ENCODE measurements around the gene TUBG1. TPM values are rescaled to one million over a fixed set of nuclear protein-coding genes. Genes with fewer than 3 reads are reported as not detected.
"Not testable (repeated sequence)": the region's sequence is repeated elsewhere in the genome, so short reads cannot be mapped to it uniquely, and the experiment has no call there.

The TUBG1 gene
- polyA plus RNA-seq, 2 of the 4 experiments (the other 2 are of a cell fraction) = 73.3 to 156 TPM

- TF ChIP-seq NR3C1 (IDR thresholded peaks at IDR 0.05) (no peak), HOXB13 (CRISPR knock-in tag; IDR thresholded peaks at IDR 0.05; ENCODE audit: low read depth) (no peak), FOSL2 (IDR thresholded peaks at IDR 0.05) (no peak), FOSL2 (CRISPR knock-in tag; IDR thresholded peaks at IDR 0.05) (0 out of 2 replicates have a peak, but pooled peaks have one; percentile 13)
These were observed 49.8 kb downstream of the TUBG1 start, which contains the start of gene TUBG2 (continued) for GRCh38 chr17:42659079-42659931.

GRCh38 chr17:42659932-42660274, 50.4 kb downstream of the TUBG1 start:
- POLR2A ChIA-PET = interaction anchor here (0.9 to 1.8 kb wide), 4 partner anchors 7 to 51 kb away, joined by 6 to 15 read pairs (median 9); partner anchors contain the start of genes PLEKHH3, RETREG3 and TUBG1

GRCh38 chr17:42660692-42661345, 51.3 kb downstream of the TUBG1 start:
- no peak for TF ChIP-seq CHD2 (IDR thresholded peaks at IDR 0.05; ENCODE audit: low read length, partially characterized antibody)
- no peak for TF ChIP-seq ATOH8 (CRISPR knock-in tag; IDR thresholded peaks at IDR 0.05; ENCODE audit: low read depth)
- TF ChIP-seq FOSL2 (IDR thresholded peaks at IDR 0.05) = 0 out of 2 replicates have a peak, but pooled peaks have one; percentile 42
- TF ChIP-seq FOSL2 (CRISPR knock-in tag; IDR thresholded peaks at IDR 0.05) = peak; percentile 69
- Histone ChIP-seq H3K4me3 (no peak overlapping the region), H3K9me3 (peaks cover 4% of the 10 kb centered on the region; the same call in 2 of the 3 replicates), H3K4me1 (peaks cover 18% of the 10 kb centered on the region), H3K4me2 (peak overlapping the region; percentile 71), H3K27ac (peak overlapping the region; percentile 23 to 39; a peak in 4 of 6 replicates)
- FAIRE-seq = no peak
- peak; percentile 10 to 34; a peak in 3 of 6 replicates for ATAC-seq
- CTCF ChIA-PET = interaction anchor here (0.9 to 7.9 kb wide), 11 partner anchors 12 to 112 kb away, joined by 3 to 46 read pairs (median 7); partner anchors contain the start of genes CCR10, PLEKHH3, PSMC3IP and TUBG1
- peak in 1 of 2 experiments; percentile 68 for DNase-seq (ENCODE audit: low read depth in 1 of 2, low spot score in 1 of 2)
- 52% methylated on average over 7 of the region's 7 CpGs for WGBS (ENCODE audit: missing lambda C conversion rate)
- POLR2A ChIA-PET = interaction anchor here (0.8 to 1.3 kb wide), 4 partner anchors 16 to 163 kb away, joined by 3 read pairs; partner anchors contain the start of genes BECN1 and PLEKHH3

More at GRCh38 chr17:42659932-42660274, 50.4 kb downstream of the TUBG1 start:
- Histone ChIP-seq H3K4me1 (peaks cover 18% of the 10 kb centered on the region), H3K4me3 (peak overlapping the region; percentile 67), H3K4me2 (peak overlapping the region; percentile 86), H3K27ac (peak overlapping the region; percentile 85 to 94; a peak in 4 of 6 replicates)
- CTCF ChIA-PET = interaction anchor here (0.9 to 7.9 kb wide), 10 partner anchors 8 to 111 kb away, joined by 3 to 46 read pairs (median 8); partner anchors contain the start of genes CCR10, PLEKHH3 and PSMC3IP
- not testable (repeated sequence) for FAIRE-seq; DNase-seq (ENCODE audit: low read depth in 1 of 2, low spot score in 1 of 2); H3K9me3 ChIP-seq
- peak; percentile 45 to 49 for ATAC-seq
- WGBS (ENCODE audit: missing lambda C conversion rate) = 83% methylated on average over 1 of the region's 14 CpGs

Other genes starting within 250 kb of the TUBG1 start
- gene STAT3, start 221.2 kb upstream of the TUBG1 start, polyA plus RNA-seq (2011; rRNA removed) = 72.8 and 81.9 TPM in 2 replicates
- 97.8 to 115 TPM (median 109 TPM) in 3 replicates for gene STAT3, start 221.2 kb upstream of the TUBG1 start, polyA plus RNA-seq (2017; fragmentation: RNase III; extraction: RNeasy Plus Mini Kit Qiagen cat#74134 plus additional on column Dnase treatment)
- 91.4 and 101 TPM in 2 replicates for gene CAVIN1, start 186.4 kb upstream of the TUBG1 start, polyA plus RNA-seq (2011; rRNA removed)
- gene CAVIN1, start 186.4 kb upstream of the TUBG1 start, polyA plus RNA-seq (2017; fragmentation: RNase III; extraction: RNeasy Plus Mini Kit Qiagen cat#74134 plus additional on column Dnase treatment) = 371 to 416 TPM (median 377 TPM) in 3 replicates
- gene ATP6V0A1, start 150.8 kb upstream of the TUBG1 start, polyA plus RNA-seq (2011; rRNA removed) = 33.7 and 59.6 TPM in 2 replicates
- 25.8 to 27.3 TPM (median 26.7 TPM) in 3 replicates for gene ATP6V0A1, start 150.8 kb upstream of the TUBG1 start, polyA plus RNA-seq (2017; fragmentation: RNase III; extraction: RNeasy Plus Mini Kit Qiagen cat#74134 plus additional on column Dnase treatment)
- 17.8 and 18.0 TPM in 2 replicates for gene NAGLU, start 73.4 kb upstream of the TUBG1 start, polyA plus RNA-seq (2011; rRNA removed)
- gene NAGLU, start 73.4 kb upstream of the TUBG1 start, polyA plus RNA-seq (2017; fragmentation: RNase III; extraction: RNeasy Plus Mini Kit Qiagen cat#74134 plus additional on column Dnase treatment) = 28.2 to 34.5 TPM (median 34.0 TPM) in 3 replicates
- gene HSD17B1, start 56.8 kb upstream of the TUBG1 start, polyA plus RNA-seq (2011; rRNA removed) = 0.40 and 0.49 TPM in 2 replicates
- 1.2 to 1.9 TPM (median 1.5 TPM) in 3 replicates for gene HSD17B1, start 56.8 kb upstream of the TUBG1 start, polyA plus RNA-seq (2017; fragmentation: RNase III; extraction: RNeasy Plus Mini Kit Qiagen cat#74134 plus additional on column Dnase treatment)
- gene COASY, start 47.5 kb upstream of the TUBG1 start, polyA plus RNA-seq (2011; rRNA removed) = 65.4 and 77.5 TPM in 2 replicates
- gene COASY, start 47.5 kb upstream of the TUBG1 start, polyA plus RNA-seq (2017; fragmentation: RNase III; extraction: RNeasy Plus Mini Kit Qiagen cat#74134 plus additional on column Dnase treatment) = 103 to 113 TPM (median 112 TPM) in 3 replicates
- 48.0 and 48.6 TPM in 2 replicates for gene MLX, start 42.6 kb upstream of the TUBG1 start, polyA plus RNA-seq (2011; rRNA removed)
- 46.3 to 48.1 TPM (median 47.0 TPM) in 3 replicates for gene MLX, start 42.6 kb upstream of the TUBG1 start, polyA plus RNA-seq (2017; fragmentation: RNase III; extraction: RNeasy Plus Mini Kit Qiagen cat#74134 plus additional on column Dnase treatment)
- gene PSMC3IP, start 32.0 kb upstream of the TUBG1 start, polyA plus RNA-seq (2011; rRNA removed) = 17.8 and 26.1 TPM in 2 replicates
- gene PSMC3IP, start 32.0 kb upstream of the TUBG1 start, polyA plus RNA-seq (2017; fragmentation: RNase III; extraction: RNeasy Plus Mini Kit Qiagen cat#74134 plus additional on column Dnase treatment) = 37.3 to 40.7 TPM (median 37.9 TPM) in 3 replicates
- gene RETREG3, start 309 bp upstream of the TUBG1 start, polyA plus RNA-seq (2011; rRNA removed) = 28.3 and 45.9 TPM in 2 replicates
- gene RETREG3, start 309 bp upstream of the TUBG1 start, polyA plus RNA-seq (2017; fragmentation: RNase III; extraction: RNeasy Plus Mini Kit Qiagen cat#74134 plus additional on column Dnase treatment) = 19.4 to 24.2 TPM (median 22.6 TPM) in 3 replicates
- 14.9 and 18.6 TPM in 2 replicates for gene TUBG2, start 49.6 kb downstream of the TUBG1 start, polyA plus RNA-seq (2011; rRNA removed)
- 27.1 to 36.1 TPM (median 30.6 TPM) in 3 replicates for gene TUBG2, start 49.6 kb downstream of the TUBG1 start, polyA plus RNA-seq (2017; fragmentation: RNase III; extraction: RNeasy Plus Mini Kit Qiagen cat#74134 plus additional on column Dnase treatment)
- 5.3 and 5.5 TPM in 2 replicates for gene PLEKHH3, start 67.3 kb downstream of the TUBG1 start, polyA plus RNA-seq (2011; rRNA removed)
- gene PLEKHH3, start 67.3 kb downstream of the TUBG1 start, polyA plus RNA-seq (2017; fragmentation: RNase III; extraction: RNeasy Plus Mini Kit Qiagen cat#74134 plus additional on column Dnase treatment) = 12.3 to 15.5 TPM (median 14.0 TPM) in 3 replicates
- gene CCR10, start 72.2 kb downstream of the TUBG1 start, polyA plus RNA-seq (2011; rRNA removed) = 0.19 and 0.23 TPM in 2 replicates
- gene CCR10, start 72.2 kb downstream of the TUBG1 start, polyA plus RNA-seq (2017; fragmentation: RNase III; extraction: RNeasy Plus Mini Kit Qiagen cat#74134 plus additional on column Dnase treatment) = 0.59 to 0.73 TPM (median 0.66 TPM) in 3 replicates
- gene CNTNAP1, start 72.8 kb downstream of the TUBG1 start, polyA plus RNA-seq (2011; rRNA removed) = 8.2 and 8.8 TPM in 2 replicates
- gene CNTNAP1, start 72.8 kb downstream of the TUBG1 start, polyA plus RNA-seq (2017; fragmentation: RNase III; extraction: RNeasy Plus Mini Kit Qiagen cat#74134 plus additional on column Dnase treatment) = 6.3 to 7.1 TPM (median 7.1 TPM) in 3 replicates
- gene EZH1, start 135.4 kb downstream of the TUBG1 start, polyA plus RNA-seq (2011; rRNA removed) = 35.4 and 41.1 TPM in 2 replicates
- gene EZH1, start 135.4 kb downstream of the TUBG1 start, polyA plus RNA-seq (2017; fragmentation: RNase III; extraction: RNeasy Plus Mini Kit Qiagen cat#74134 plus additional on column Dnase treatment) = 20.1 to 21.7 TPM (median 21.5 TPM) in 3 replicates
- 0.49 and 1.2 TPM in 2 replicates for gene RAMP2, start 151.5 kb downstream of the TUBG1 start, polyA plus RNA-seq (2011; rRNA removed)
- gene RAMP2, start 151.5 kb downstream of the TUBG1 start, polyA plus RNA-seq (2017; fragmentation: RNase III; extraction: RNeasy Plus Mini Kit Qiagen cat#74134 plus additional on column Dnase treatment) = 0.30 to 1.0 TPM (median 0.87 TPM) in 3 replicates
- 143 and 173 TPM in 2 replicates for gene VPS25, start 163.8 kb downstream of the TUBG1 start, polyA plus RNA-seq (2011; rRNA removed)
- 118 to 132 TPM (median 119 TPM) in 3 replicates for gene VPS25, start 163.8 kb downstream of the TUBG1 start, polyA plus RNA-seq (2017; fragmentation: RNase III; extraction: RNeasy Plus Mini Kit Qiagen cat#74134 plus additional on column Dnase treatment)
- 1.1 and 1.6 TPM in 2 replicates for gene WNK4, start 170.9 kb downstream of the TUBG1 start, polyA plus RNA-seq (2011; rRNA removed)
- 1.3 to 1.5 TPM (median 1.5 TPM) in 3 replicates for gene WNK4, start 170.9 kb downstream of the TUBG1 start, polyA plus RNA-seq (2017; fragmentation: RNase III; extraction: RNeasy Plus Mini Kit Qiagen cat#74134 plus additional on column Dnase treatment)
- 126 and 170 TPM in 2 replicates for gene COA3, start 189.0 kb downstream of the TUBG1 start, polyA plus RNA-seq (2011; rRNA removed)
- 127 to 131 TPM (median 130 TPM) in 3 replicates for gene COA3, start 189.0 kb downstream of the TUBG1 start, polyA plus RNA-seq (2017; fragmentation: RNase III; extraction: RNeasy Plus Mini Kit Qiagen cat#74134 plus additional on column Dnase treatment)
- gene CNTD1, start 189.2 kb downstream of the TUBG1 start, polyA plus RNA-seq (2011; rRNA removed) = 0.06 and 0.07 TPM in 2 replicates
- gene CNTD1, start 189.2 kb downstream of the TUBG1 start, polyA plus RNA-seq (2017; fragmentation: RNase III; extraction: RNeasy Plus Mini Kit Qiagen cat#74134 plus additional on column Dnase treatment) = 0.10 to 0.47 TPM (median 0.17 TPM) in 3 replicates
- 125 and 138 TPM in 2 replicates for gene BECN1, start 214.6 kb downstream of the TUBG1 start, polyA plus RNA-seq (2011; rRNA removed)
- gene BECN1, start 214.6 kb downstream of the TUBG1 start, polyA plus RNA-seq (2017; fragmentation: RNase III; extraction: RNeasy Plus Mini Kit Qiagen cat#74134 plus additional on column Dnase treatment) = 98.9 to 103 TPM (median 99.8 TPM) in 3 replicates
- gene PSME3, start 223.7 kb downstream of the TUBG1 start, polyA plus RNA-seq (2011; rRNA removed) = 220 and 257 TPM in 2 replicates
- 214 to 241 TPM (median 223 TPM) in 3 replicates for gene PSME3, start 223.7 kb downstream of the TUBG1 start, polyA plus RNA-seq (2017; fragmentation: RNase III; extraction: RNeasy Plus Mini Kit Qiagen cat#74134 plus additional on column Dnase treatment)
- gene AOC2, start 234.9 kb downstream of the TUBG1 start, polyA plus RNA-seq (2011; rRNA removed) = 2.7 and 3.0 TPM in 2 replicates
- 1.7 to 1.9 TPM (median 1.8 TPM) in 3 replicates for gene AOC2, start 234.9 kb downstream of the TUBG1 start, polyA plus RNA-seq (2017; fragmentation: RNase III; extraction: RNeasy Plus Mini Kit Qiagen cat#74134 plus additional on column Dnase treatment)
- gene AOC3, start 241.5 kb downstream of the TUBG1 start, polyA plus RNA-seq (2011; rRNA removed) = 1.4 and 1.6 TPM in 2 replicates
- 0.79 to 1.1 TPM (median 0.97 TPM) in 3 replicates for gene AOC3, start 241.5 kb downstream of the TUBG1 start, polyA plus RNA-seq (2017; fragmentation: RNase III; extraction: RNeasy Plus Mini Kit Qiagen cat#74134 plus additional on column Dnase treatment)

All from A549 (cell line).